Effector memory CD8-positive, alpha-beta T cell (primary cell): ENCODE measurements around the gene COMT.

Experiments
- ATAC-seq: fragments of 150-1000 bp; cut with Tn5 transposase; replicated peaks from 2 replicates; pipeline ENCODE4 v1.10.0; 2021; ENCODE audit warnings: mild to moderate bottlenecking, moderate library complexity
- DNase-seq, 3 experiments: peaks; one replicate each; pipeline ENCODE4 v3.0.0; 2021
- H3K27ac Mint-ChIP-seq, 2 donors: one replicate each; pipeline ENCODE4 v1.8.0; 2022; ENCODE audit warnings: mild to moderate bottlenecking in 2 of 2, mixed read lengths in 2 of 2, moderate library complexity in 2 of 2
- H3K27me3 Mint-ChIP-seq, 2 donors: one replicate each; pipeline ENCODE4 v1.8.0; 2022; ENCODE audit warnings: mixed read lengths in 2 of 2
- H3K36me3 Mint-ChIP-seq: one replicate; pipeline ENCODE4 v1.8.0; 2022; ENCODE audit warnings: mild to moderate bottlenecking, moderate library complexity, mixed read lengths; ENCODE audit not compliant: insufficient read depth
- H3K4me1 Mint-ChIP-seq, 2 donors: one replicate each; pipeline ENCODE4 v1.8.0; 2022; ENCODE audit warnings: low read depth in 2 of 2, mixed read lengths in 2 of 2
- H3K4me3 Mint-ChIP-seq, 2 donors: one replicate each; pipeline ENCODE4 v1.8.0; 2022; ENCODE audit warnings: mild to moderate bottlenecking in 2 of 2, mixed read lengths in 2 of 2, moderate library complexity in 2 of 2
- H3K9me3 Mint-ChIP-seq, 2 donors: one replicate each; pipeline ENCODE4 v1.8.0; 2022; ENCODE audit warnings: mixed read lengths in 2 of 2

Gene COMT

GRCh38 chr22:20008221-20008995 lies 66.8 kb downstream of the COMT start:
- H3K36me3 Mint-ChIP-seq = no peaks in the 10 kb centered on the region
- no peak overlapping the region for H3K4me3 Mint-ChIP-seq
- DNase-seq (no peak), ATAC-seq (no peak)
- H3K27me3 Mint-ChIP-seq = no peaks in the 10 kb centered on the region
- no peaks in the 10 kb centered on the region for H3K4me1 Mint-ChIP-seq
- peak overlapping the region in 1 of 2 donors; percentile 15 for H3K27ac Mint-ChIP-seq
- H3K9me3 Mint-ChIP-seq = no peaks in the 10 kb centered on the region

GRCh38 chr22:20009018-20009491 lies 67.5 kb downstream of the COMT start:
- no peaks in the 10 kb centered on the region for H3K9me3 Mint-ChIP-seq
- no peak for ATAC-seq
- no peaks in the 10 kb centered on the region for H3K36me3 Mint-ChIP-seq

GRCh38 chr22:20009582-20010306 lies 68.2 kb downstream of the COMT start:
- ATAC-seq = no peak
- H3K27ac Mint-ChIP-seq = no peak overlapping the region
- H3K9me3 Mint-ChIP-seq = no peaks in the 10 kb centered on the region
- H3K27me3 Mint-ChIP-seq = peaks cover 0 to 1% of the 10 kb centered on the region in 2 donors
- DNase-seq = no peak
- H3K4me3 Mint-ChIP-seq = no peak overlapping the region
- no peaks in the 10 kb centered on the region for H3K36me3 Mint-ChIP-seq
- peaks cover 0 to 3% of the 10 kb centered on the region in 2 donors for H3K4me1 Mint-ChIP-seq

More at GRCh38 chr22:20009018-20009491, 67.5 kb downstream of the COMT start:
- H3K27ac Mint-ChIP-seq = no peak overlapping the region
- no peak overlapping the region for H3K4me3 Mint-ChIP-seq
- no peak for DNase-seq
- H3K27me3 Mint-ChIP-seq = no peaks in the 10 kb centered on the region
- no peaks in the 10 kb centered on the region for H3K4me1 Mint-ChIP-seq

- Mint-ChIP-seq H3K4me3 (no peak overlapping the region), H3K27ac (no peak overlapping the region)
Measured at GRCh38 chr22:20010307-20011122, 68.9 kb downstream of the COMT start.

GRCh38 chr22:20011123-20011992 lies 69.8 kb downstream of the COMT start:
- H3K27me3 Mint-ChIP-seq = peaks cover 0 to 7% of the 10 kb centered on the region in 2 donors
- ATAC-seq (no peak), DNase-seq (no peak)
- no peak overlapping the region for H3K4me3 Mint-ChIP-seq
- H3K4me1 Mint-ChIP-seq = peaks cover 0 to 5% of the 10 kb centered on the region in 2 donors
- H3K9me3 Mint-ChIP-seq = no peaks in the 10 kb centered on the region
- no peaks in the 10 kb centered on the region for H3K36me3 Mint-ChIP-seq
- no peak overlapping the region for H3K27ac Mint-ChIP-seq

More at GRCh38 chr22:20010307-20011122, 68.9 kb downstream of the COMT start:
- DNase-seq = no peak
- Mint-ChIP-seq H3K27me3 (peaks cover 0 to 7% of the 10 kb centered on the region in 2 donors), H3K36me3 (no peaks in the 10 kb centered on the region), H3K9me3 (no peaks in the 10 kb centered on the region), H3K4me1 (peaks cover 0 to 5% of the 10 kb centered on the region in 2 donors)
- no peak for ATAC-seq

- no peak overlapping the region for H3K4me3 Mint-ChIP-seq
Measured at GRCh38 chr22:20011993-20012740, 70.6 kb downstream of the COMT start.

GRCh38 chr22:20012741-20013331 lies 71.3 kb downstream of the COMT start:
- ATAC-seq (no peak), DNase-seq (no peak)
- Mint-ChIP-seq H3K4me1 (peaks cover 0 to 9% of the 10 kb centered on the region in 2 donors), H3K9me3 (no peaks in the 10 kb centered on the region), H3K4me3 (no peak overlapping the region), H3K27ac (no peak overlapping the region), H3K27me3 (peaks cover 0 to 7% of the 10 kb centered on the region in 2 donors), H3K36me3 (peaks cover 6% of the 10 kb centered on the region)

More at GRCh38 chr22:20011993-20012740, 70.6 kb downstream of the COMT start:
- H3K9me3 Mint-ChIP-seq = no peaks in the 10 kb centered on the region
- H3K36me3 Mint-ChIP-seq = peaks cover 6% of the 10 kb centered on the region
- no peak for ATAC-seq
- no peak overlapping the region for H3K27ac Mint-ChIP-seq
- DNase-seq = no peak
- peaks cover 0 to 5% of the 10 kb centered on the region in 2 donors for H3K4me1 Mint-ChIP-seq
- H3K27me3 Mint-ChIP-seq = peaks cover 0 to 7% of the 10 kb centered on the region in 2 donors

GRCh38 chr22:20013382-20013871 lies 71.9 kb downstream of the COMT start:
- DNase-seq (no peak), ATAC-seq (no peak)
- Mint-ChIP-seq H3K9me3 (no peaks in the 10 kb centered on the region), H3K4me3 (no peak overlapping the region), H3K27ac (no peak overlapping the region), H3K36me3 (peaks cover 6% of the 10 kb centered on the region), H3K27me3 (peaks cover 0 to 7% of the 10 kb centered on the region in 2 donors), H3K4me1 (peaks cover 0 to 9% of the 10 kb centered on the region in 2 donors)

GRCh38 chr22:20014526-20015186 lies 73.1 kb downstream of the COMT start:
- H3K27me3 Mint-ChIP-seq = peaks cover 0 to 7% of the 10 kb centered on the region in 2 donors
- peaks cover 0 to 9% of the 10 kb centered on the region in 2 donors for H3K4me1 Mint-ChIP-seq
- no peak overlapping the region for H3K27ac Mint-ChIP-seq
- H3K36me3 Mint-ChIP-seq = peaks cover 6% of the 10 kb centered on the region
- H3K9me3 Mint-ChIP-seq = no peaks in the 10 kb centered on the region
- ATAC-seq = no peak
- DNase-seq = no peak
- H3K4me3 Mint-ChIP-seq = peak overlapping the region; percentile 63

- Mint-ChIP-seq H3K9me3 (no peaks in the 10 kb centered on the region), H3K27ac (no peak overlapping the region), H3K4me3 (peak overlapping the region; percentile 63), H3K4me1 (peaks cover 3 to 11% of the 10 kb centered on the region in 2 donors), H3K36me3 (peaks cover 6% of the 10 kb centered on the region), H3K27me3 (peaks cover 0 to 7% of the 10 kb centered on the region in 2 donors)
- ATAC-seq (no peak), DNase-seq (no peak)
Measured at GRCh38 chr22:20015187-20015625, 73.6 kb downstream of the COMT start.
